SU-DHL-6 (cell line): ENCODE measurements around the gene MRRF.

ENCODE experiments used
- CTCF ChIP-seq: fragments of 200-600 bp; sonication (generic); IDR thresholded peaks from one replicate; pipeline ENCODE4 v1.5.1; 2017; ENCODE audit warnings: antibody characterized with exemption, mild to moderate bottlenecking, low read length, moderate library complexity; ENCODE audit not compliant: insufficient read depth, poor library complexity, severe bottlenecking
- EZH2phosphoT487 ChIP-seq: fragments of 200-600 bp; sonication (generic), shearing (Covaris generic); conservative IDR thresholded peaks from 2 replicates; pipeline ENCODE4 v1.6.1; 2018; ENCODE audit warnings: mild to moderate bottlenecking, antibody characterized with exemption, low read length, moderate library complexity, mixed read lengths

DNA sequence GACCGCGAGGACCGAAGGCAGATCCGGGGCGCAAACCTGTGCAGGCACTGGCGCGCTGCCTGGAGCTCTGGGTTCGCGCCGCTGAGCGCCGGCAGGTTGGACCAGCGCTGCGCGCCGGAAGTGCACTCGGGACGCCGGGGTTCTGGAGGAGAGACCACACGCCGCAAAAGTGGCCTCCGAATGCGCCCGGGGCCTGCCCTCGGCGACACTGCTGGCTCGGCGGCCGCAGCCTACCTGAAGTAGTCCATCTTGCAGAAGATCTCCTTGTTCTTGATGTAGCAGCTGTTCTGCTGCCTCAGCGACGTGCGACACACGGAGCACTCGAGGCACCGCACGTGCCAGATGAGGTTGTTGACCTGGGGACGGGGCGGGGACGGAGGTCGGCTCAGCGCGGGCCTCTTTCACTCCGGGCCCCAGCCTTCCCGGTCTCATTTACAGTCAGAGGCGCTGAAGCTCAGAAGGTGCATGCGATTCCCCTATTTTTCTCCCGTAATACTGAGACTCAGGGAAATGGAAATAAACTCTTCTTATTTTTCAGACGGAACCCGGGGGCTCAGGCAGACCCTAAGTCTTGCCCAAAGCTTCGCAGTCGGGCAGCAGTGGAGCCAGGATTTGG, 38.4 kb upstream of the MRRF start:
- TF ChIP-seq CTCF: no peak
- TF ChIP-seq EZH2phosphoT487: no peak
